ENCODE data around the gene URB1. TPM values are rescaled to one million over a fixed set of nuclear protein-coding genes. Genes with fewer than 3 reads are reported as not detected.

The URB1 gene
- total RNA-seq, 1 donor from 2014 or later, result 11.4 TPM

GRCh38 chr21:32350211-32350980, 42.4 kb downstream of the URB1 start:
- DNase-seq (no peak), ATAC-seq (ENCODE audit: poor library complexity) (no peak)
- intact Hi-C loops (cut with DNase I), result no loop called here

GRCh38 chr21:32349333-32349944, 43.4 kb downstream of the URB1 start:
- ATAC-seq (ENCODE audit: poor library complexity) (no peak), DNase-seq (no peak)
- intact Hi-C loops (cut with DNase I), result no loop called here

DNA sequence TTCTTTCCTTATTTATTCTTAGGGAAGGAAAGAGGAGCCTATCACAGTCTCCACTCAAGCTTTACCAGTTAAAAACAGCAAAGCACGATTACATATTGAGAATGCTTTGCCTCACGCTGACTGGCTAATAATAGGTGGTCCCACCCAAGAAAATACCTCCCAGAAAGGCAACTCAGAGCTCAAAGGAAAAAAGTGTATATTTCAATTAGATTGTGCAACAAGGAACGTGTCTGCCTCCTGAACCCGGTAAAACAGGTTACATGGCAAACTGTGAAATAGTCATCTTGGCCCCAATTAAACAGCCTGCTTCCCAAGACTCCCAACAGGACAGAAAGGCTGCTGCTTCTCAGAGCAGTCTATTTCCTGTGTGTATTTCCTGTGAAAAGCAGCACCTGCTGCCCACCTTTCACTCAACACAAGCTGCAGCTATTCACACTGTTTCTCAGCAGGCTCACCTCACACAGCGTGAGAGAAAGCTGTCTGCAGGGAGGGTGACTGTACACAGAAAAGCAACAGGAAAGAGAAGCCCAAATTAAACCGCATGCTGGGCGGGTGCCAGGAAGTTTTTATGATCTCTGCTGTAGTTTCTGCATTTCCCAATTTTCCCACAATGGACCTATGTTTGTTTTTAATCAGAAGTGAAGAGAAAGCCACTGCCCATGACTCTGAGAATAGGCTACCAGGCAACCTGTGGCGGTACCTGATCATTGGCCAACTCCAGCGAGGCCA, 44.0 kb downstream of the URB1 start:
- no peak for ATAC-seq (ENCODE audit: poor library complexity)
- no peak for DNase-seq
- intact Hi-C loops (cut with DNase I), result no loop called here

DNA sequence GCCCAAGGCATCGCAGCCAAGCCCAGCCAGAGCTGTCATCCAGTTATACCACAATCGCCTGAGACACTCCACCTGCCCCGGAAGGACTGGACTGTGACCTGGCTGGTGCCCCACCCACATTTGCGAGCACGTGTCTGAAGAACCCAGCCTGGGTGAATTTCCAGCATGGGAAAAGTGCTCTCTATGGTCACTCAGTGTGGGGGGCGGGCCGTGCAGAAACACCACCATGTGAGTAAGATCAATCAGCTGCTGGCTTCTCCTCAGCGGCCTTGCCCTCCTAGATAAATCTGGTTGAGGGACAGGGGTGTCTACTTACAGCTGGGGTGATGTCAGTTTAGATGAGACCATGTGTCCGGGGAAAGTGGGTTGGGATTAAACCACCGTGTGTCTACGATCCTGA, 44.8 kb downstream of the URB1 start:
- intact Hi-C loops (cut with DNase I), result no loop called here
- no peak for DNase-seq
- ATAC-seq (ENCODE audit: poor library complexity), result no peak

DNA sequence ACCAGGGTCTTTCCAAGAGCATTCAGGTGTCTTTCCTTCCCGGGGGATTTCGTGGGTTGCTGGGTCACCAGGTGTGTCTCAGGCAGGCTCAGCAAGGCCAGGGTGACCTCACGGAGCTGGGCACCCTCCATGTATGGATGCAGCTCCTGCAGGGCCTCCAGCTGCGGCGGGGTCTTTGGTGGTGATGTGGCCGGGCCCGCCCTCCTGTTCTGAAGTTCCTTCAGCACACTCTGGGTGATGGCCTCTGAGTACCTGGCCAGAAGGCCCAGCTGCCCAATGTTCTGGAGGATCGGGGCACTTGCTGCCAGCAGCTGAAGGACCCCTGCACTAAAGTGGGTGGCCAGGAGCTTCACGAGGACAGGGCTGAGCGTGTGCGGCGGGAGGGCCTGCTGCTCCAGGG, 45.5 kb downstream of the URB1 start:
- ATAC-seq (ENCODE audit: poor library complexity) (no peak), DNase-seq (no peak)
- intact Hi-C loops (cut with DNase I), result no loop called here

GRCh38 chr21:32346951-32347350, 45.9 kb downstream of the URB1 start:
- no peak for DNase-seq
- intact Hi-C loops (cut with DNase I), result no loop called here
- no peak for ATAC-seq (ENCODE audit: poor library complexity)

DNA sequence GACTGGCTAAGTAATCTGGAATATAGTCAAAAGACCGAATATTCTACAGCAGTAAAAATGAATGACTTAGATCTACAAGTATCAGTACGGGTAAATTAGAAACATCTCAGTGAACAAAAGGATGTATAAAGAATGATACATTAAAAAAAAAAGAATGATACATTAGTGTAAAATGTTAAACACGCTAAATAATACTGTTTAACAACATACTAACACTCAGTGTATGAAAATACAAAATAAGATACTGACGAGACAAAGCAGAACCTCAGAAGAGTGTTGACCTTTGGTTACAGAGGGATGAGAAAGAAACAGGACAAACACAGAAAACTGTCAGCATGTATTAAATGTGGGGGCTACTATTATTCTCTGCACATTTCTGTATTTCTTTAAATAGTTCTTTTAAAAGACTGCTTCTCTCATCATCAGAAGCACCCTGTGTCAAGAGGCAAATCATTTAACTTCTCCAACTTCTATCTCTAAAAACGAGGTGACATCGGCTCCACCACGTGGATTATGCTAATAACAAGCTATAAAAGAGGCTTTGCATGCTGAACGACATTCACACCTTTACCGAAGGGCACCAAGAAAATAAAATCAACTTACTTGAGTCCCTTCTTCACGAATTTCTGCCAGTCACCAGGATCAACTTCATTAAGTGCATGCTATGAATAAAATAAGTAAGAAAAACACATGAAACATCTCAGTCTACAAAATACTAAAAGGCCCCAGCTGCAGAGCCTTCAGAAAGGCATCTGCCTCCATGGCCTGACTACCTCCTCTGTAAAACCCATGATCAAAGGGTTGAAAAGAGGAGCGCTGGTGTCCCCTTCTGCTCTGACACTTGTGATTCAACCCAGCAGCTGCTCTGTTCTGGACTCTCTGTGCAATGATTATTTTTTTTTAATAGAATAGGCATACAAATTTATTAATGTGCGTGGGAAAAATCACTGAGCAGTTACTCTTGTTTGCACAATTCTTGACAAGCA, 51.7 kb downstream of the URB1 start:
- intact Hi-C loops (cut with DNase I), result no loop called here
- no peak for ATAC-seq (ENCODE audit: poor library complexity)
- DNase-seq, result no peak

- no peak for DNase-seq
Observed at GRCh38 chr21:32338209-32338921, 54.4 kb downstream of the URB1 start.

DNA sequence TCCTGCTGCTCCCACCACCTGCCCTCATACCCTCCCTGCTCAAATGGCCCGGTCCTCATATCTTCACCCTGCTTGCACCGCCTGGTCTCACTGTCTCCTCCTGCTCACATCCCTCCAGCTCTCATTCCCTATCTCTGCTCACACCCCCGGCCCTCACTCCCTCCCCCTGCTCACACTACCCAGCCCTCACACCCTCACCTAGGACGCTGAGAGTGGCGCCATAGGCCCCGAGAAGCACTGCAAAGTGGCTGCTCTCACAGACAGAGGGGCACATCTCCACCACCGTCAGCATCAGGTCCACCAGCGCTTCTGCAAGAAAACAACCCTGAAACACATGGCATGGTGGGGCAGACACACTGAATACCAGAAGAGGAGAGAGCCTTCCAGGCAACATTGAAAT, 55.6 kb downstream of the URB1 start:
- ATAC-seq (ENCODE audit: poor library complexity) (no peak), DNase-seq (no peak)
- intact Hi-C loops (cut with DNase I), result no loop called here

More at GRCh38 chr21:32338209-32338921, 54.4 kb downstream of the URB1 start:
- intact Hi-C loops (cut with DNase I), result no loop called here
- ATAC-seq (ENCODE audit: poor library complexity), result no peak

GRCh38 chr21:32336711-32337110, 56.1 kb downstream of the URB1 start:
- DNase-seq (no peak), ATAC-seq (ENCODE audit: poor library complexity) (no peak)
- intact Hi-C loops (cut with DNase I), result no loop called here

DNA sequence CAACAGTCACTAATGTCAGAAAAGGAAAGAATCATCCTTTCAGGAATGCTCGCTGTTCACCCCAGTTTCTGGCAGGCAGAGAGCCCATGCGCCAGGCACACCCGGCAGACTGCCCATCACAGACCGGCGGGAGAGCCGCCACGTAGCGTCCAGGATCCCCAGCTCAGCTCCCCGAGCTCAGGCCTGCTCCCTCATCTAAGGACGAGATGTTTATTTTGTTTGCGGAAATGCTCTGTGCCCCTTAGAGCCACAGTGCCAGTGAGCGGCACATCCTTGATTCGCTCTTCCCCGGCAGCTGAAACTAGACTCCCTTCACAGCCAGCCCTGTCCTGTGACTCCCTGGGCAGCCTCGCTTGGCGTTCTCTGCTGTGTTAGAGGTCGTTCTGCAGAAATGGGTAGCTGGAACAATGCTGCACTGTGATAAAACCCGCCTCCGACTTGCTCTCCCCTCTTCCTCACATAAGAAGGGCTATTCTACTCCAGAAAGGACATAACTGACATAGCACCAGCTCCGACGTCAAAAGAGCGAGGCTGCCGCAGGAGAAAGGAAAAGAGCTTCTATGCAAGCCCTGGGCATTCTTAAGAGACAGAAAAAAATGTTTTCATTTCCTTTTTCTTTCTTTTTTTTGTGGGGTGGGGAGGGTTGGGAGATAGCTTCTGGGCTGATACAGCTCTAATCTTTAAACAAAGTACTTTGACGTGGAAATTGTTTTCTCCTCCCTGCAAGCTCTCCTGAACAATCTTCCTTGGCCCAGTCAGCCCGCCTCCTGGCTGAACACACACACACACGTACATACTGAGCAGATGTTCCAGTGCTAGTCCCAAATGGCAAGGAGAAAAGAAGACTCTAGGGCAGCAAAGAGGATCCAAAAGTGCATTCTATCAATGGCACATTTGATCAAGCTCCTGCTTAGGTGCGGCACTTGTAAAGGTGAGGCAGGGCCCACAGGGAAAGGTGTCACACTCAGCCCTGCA, 56.9 kb downstream of the URB1 start:
- DNase-seq (no peak), ATAC-seq (ENCODE audit: poor library complexity) (no peak)
- intact Hi-C loops (cut with DNase I), result no loop called here

GRCh38 chr21:32334980-32335531, 57.8 kb downstream of the URB1 start:
- DNase-seq, result no peak
- no peak for ATAC-seq (ENCODE audit: poor library complexity)
- intact Hi-C loops (cut with DNase I), result no loop called here

DNA sequence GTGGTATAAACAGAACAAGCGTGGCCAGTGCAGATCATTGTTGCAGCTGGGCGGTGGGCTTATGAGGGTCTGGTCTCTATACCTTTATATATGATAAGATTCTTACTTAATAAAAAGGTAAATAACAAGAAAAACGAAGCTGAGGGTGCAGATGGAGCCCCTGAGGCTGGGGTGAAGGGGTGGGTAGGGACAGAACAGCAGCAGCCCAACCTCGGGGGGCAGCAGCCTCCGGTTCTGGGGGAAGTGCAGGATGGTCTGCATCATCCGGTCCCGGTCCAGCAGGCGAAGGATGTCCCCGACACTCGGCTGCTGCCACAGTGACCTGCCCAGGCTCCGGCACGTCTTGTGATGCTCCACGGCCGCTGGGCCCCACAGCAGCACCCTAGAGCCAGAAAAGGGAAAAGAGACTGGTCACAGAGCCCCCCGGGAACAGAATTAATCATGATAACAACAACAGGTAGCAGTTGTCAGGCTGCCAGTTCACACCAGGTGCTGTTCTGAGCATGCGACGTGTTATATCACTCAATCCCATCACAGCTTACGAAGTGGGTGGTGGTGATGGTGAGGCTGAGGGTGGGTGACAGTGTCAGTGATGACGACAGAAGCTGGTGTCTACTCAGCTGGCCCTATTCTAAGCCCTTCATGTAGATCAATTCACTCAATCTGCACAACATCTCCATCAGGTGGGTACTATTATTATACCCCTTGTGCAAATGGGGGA, 58.7 kb downstream of the URB1 start:
- ATAC-seq (ENCODE audit: poor library complexity) (no peak), DNase-seq (no peak)
- intact Hi-C loops (cut with DNase I), result no loop called here

GRCh38 chr21:32332463-32332951, 60.3 kb downstream of the URB1 start:
- ATAC-seq (ENCODE audit: poor library complexity) (no peak), DNase-seq (no peak)
- intact Hi-C loops (cut with DNase I), result no loop called here

DNA sequence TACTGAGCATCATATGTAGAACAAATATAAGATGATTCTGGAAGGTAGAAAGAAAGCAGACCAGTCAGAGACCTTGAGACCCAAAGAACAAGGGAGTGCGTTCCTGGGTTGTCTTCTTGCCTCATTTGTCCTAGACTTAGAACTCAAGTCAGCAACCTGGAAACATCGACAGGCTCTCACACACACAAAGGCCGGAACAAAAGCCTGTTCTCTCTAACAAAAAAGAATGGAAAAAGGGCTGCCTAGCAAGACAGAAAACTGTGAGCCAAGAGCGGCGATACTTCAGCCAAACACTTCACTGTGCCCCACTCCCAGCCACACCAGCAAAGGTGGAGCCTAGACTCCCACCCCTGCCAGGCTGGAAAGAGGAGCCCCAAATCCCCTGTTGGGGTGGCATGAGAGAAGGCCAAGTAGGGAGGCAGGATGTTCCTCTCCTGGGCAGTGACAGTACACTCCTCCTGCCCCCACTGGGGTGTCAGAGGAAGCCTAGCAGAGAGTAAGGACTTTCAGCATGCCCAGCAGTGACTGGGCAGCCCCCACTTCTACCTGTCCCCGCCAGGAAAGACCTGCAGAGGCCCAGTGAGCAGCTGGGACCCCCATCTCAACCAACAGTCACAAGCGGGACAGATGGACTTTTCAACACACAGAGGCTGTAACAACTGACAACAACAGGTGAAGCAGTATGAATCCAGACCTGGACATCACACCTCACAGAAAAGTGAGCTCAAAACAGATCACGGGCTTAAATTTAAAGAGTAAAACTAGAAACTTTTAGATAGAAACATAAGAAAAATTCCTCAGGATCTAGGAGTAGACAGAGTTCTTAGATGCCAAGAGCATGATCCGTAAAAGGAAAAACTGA, 61.1 kb downstream of the URB1 start:
- intact Hi-C loops (cut with DNase I), result no loop called here
- DNase-seq, result no peak
- ATAC-seq (ENCODE audit: poor library complexity), result no peak

Data from Right ventricle myocardium superior (tissue), 1 donor.